NT2/D1 (cell line): ENCODE measurements around the gene WDCP.

Experiments used
- SUZ12 ChIP-seq: IDR thresholded peaks from 2 replicates; pipeline ENCODE4 v1.6.1; 2011; ENCODE audit not compliant: insufficient read length, insufficient read depth; ENCODE audit errors: extremely low read depth
- YY1 ChIP-seq: IDR thresholded peaks from 2 replicates; pipeline ENCODE4 v1.6.1; 2011; ENCODE audit not compliant: insufficient read length, insufficient read depth

- TF ChIP-seq YY1: no peak
- TF ChIP-seq SUZ12: no peak
Measured at GRCh38 chr2:24046930-24047702, at the start of gene WDCP.
